T-helper 1 cell treated with Interleukin-12 subunit alpha and Interleukin-12 subunit beta and Interleukin-4 antibody, amounts not matched to agents 30 μg/mL and 1 μg/mL, for 36 hours (primary cell): Measurements from ENCODE around the gene AREG.
"Not testable (repeated sequence)": the region's sequence is repeated elsewhere in the genome, so short reads cannot be mapped to it uniquely, and the experiment has no call there.

ENCODE experiments used
- H3K27ac Mint-ChIP-seq: one replicate; pipeline ENCODE4 v1.8.0; 2021; ENCODE audit warnings: mild to moderate bottlenecking, mixed read lengths
- H3K27me3 Mint-ChIP-seq: one replicate; pipeline ENCODE4 v1.8.0; 2021; ENCODE audit warnings: low read depth, mixed read lengths
- H3K36me3 Mint-ChIP-seq: one replicate; pipeline ENCODE4 v1.8.0; 2021; ENCODE audit warnings: low read depth, mixed read lengths
- H3K4me1 Mint-ChIP-seq: one replicate; pipeline ENCODE4 v1.8.0; 2021; ENCODE audit warnings: low read depth, mixed read lengths
- H3K4me3 Mint-ChIP-seq: one replicate; pipeline ENCODE4 v1.8.0; 2021; ENCODE audit warnings: mild to moderate bottlenecking, moderate library complexity, mixed read lengths
- H3K9me3 Mint-ChIP-seq: one replicate; pipeline ENCODE4 v1.8.0; 2021; ENCODE audit warnings: mixed read lengths

Gene AREG

GRCh38 chr4:74444891-74445642 is at the start of gene AREG:
Gene AREG, plus strand, starts transcription at chr4:74445136. Its CDS starts 210 bp downstream, at chr4:74445346.
- peak within 1 kb of the TSS; percentile 77 for H3K27ac Mint-ChIP-seq
- H3K27me3 Mint-ChIP-seq, result peaks cover 19% of the 10 kb centered on the region
- peaks cover 6% of the 10 kb centered on the region for H3K4me1 Mint-ChIP-seq
- H3K9me3 Mint-ChIP-seq, result peaks cover 2% of the 10 kb centered on the region
- no peaks in the 10 kb centered on the region for H3K36me3 Mint-ChIP-seq
- peak within 1 kb of the TSS; percentile 92 for H3K4me3 Mint-ChIP-seq

GRCh38 chr4:74395633-74396032 is 49.3 kb upstream of the AREG start:
- Mint-ChIP-seq H3K4me1 (peaks cover 11% of the 10 kb centered on the region), H3K36me3 (no peaks in the 10 kb centered on the region), H3K9me3 (no peaks in the 10 kb centered on the region), H3K27me3 (no peaks in the 10 kb centered on the region), H3K4me3 (no peak overlapping the region), H3K27ac (no peak overlapping the region)

GRCh38 chr4:74397748-74398426 is 47.0 kb upstream of the AREG start:
- Mint-ChIP-seq H3K4me1 (peaks cover 11% of the 10 kb centered on the region), H3K36me3 (no peaks in the 10 kb centered on the region), H3K9me3 (no peaks in the 10 kb centered on the region), H3K27me3 (no peaks in the 10 kb centered on the region), H3K4me3 (peak overlapping the region; percentile 96), H3K27ac (peak overlapping the region; percentile 94)

- H3K36me3 Mint-ChIP-seq, result not testable (repeated sequence)
These were observed 45.9 kb upstream of the AREG start for GRCh38 chr4:74398894-74399589.

GRCh38 chr4:74400395-74400794 is 44.5 kb upstream of the AREG start:
- Mint-ChIP-seq H3K36me3 (no peaks in the 10 kb centered on the region), H3K4me3 (no peak overlapping the region), H3K27ac (no peak overlapping the region)

More at GRCh38 chr4:74398894-74399589, 45.9 kb upstream of the AREG start:
- H3K4me1 Mint-ChIP-seq, result peaks cover 11% of the 10 kb centered on the region
- H3K9me3 Mint-ChIP-seq, H3K27ac Mint-ChIP-seq, H3K27me3 Mint-ChIP-seq: not testable (repeated sequence)
- peak overlapping the region; percentile 96 for H3K4me3 Mint-ChIP-seq

GRCh38 chr4:74402692-74403456 is 42.1 kb upstream of the AREG start:
- H3K27ac Mint-ChIP-seq, result no peak overlapping the region

More at GRCh38 chr4:74400395-74400794, 44.5 kb upstream of the AREG start:
- no peaks in the 10 kb centered on the region for H3K9me3 Mint-ChIP-seq
- H3K27me3 Mint-ChIP-seq, result peaks cover 4% of the 10 kb centered on the region
- peaks cover 11% of the 10 kb centered on the region for H3K4me1 Mint-ChIP-seq

GRCh38 chr4:74407891-74408290 is 37.0 kb upstream of the AREG start:
- H3K27me3 Mint-ChIP-seq, result peaks cover 4% of the 10 kb centered on the region
- H3K36me3 Mint-ChIP-seq, result no peaks in the 10 kb centered on the region
- no peaks in the 10 kb centered on the region for H3K9me3 Mint-ChIP-seq

More at GRCh38 chr4:74402692-74403456, 42.1 kb upstream of the AREG start:
- no peaks in the 10 kb centered on the region for H3K36me3 Mint-ChIP-seq
- H3K27me3 Mint-ChIP-seq, result peaks cover 4% of the 10 kb centered on the region
- no peaks in the 10 kb centered on the region for H3K9me3 Mint-ChIP-seq
- peaks cover 6% of the 10 kb centered on the region for H3K4me1 Mint-ChIP-seq
- no peak overlapping the region for H3K4me3 Mint-ChIP-seq

GRCh38 chr4:74408639-74409038 is 36.3 kb upstream of the AREG start:
- Mint-ChIP-seq H3K4me3 (no peak overlapping the region), H3K27me3 (peaks cover 1% of the 10 kb centered on the region), H3K36me3 (no peaks in the 10 kb centered on the region), H3K27ac (no peak overlapping the region), H3K9me3 (no peaks in the 10 kb centered on the region), H3K4me1 (no peaks in the 10 kb centered on the region)

More at GRCh38 chr4:74407891-74408290, 37.0 kb upstream of the AREG start:
- Mint-ChIP-seq H3K27ac (no peak overlapping the region), H3K4me1 (no peaks in the 10 kb centered on the region), H3K4me3 (no peak overlapping the region)

GRCh38 chr4:74410272-74410671 is 34.7 kb upstream of the AREG start:
- Mint-ChIP-seq H3K4me3 (no peak overlapping the region), H3K4me1 (no peaks in the 10 kb centered on the region), H3K27ac (no peak overlapping the region), H3K9me3 (no peaks in the 10 kb centered on the region), H3K27me3 (no peaks in the 10 kb centered on the region), H3K36me3 (no peaks in the 10 kb centered on the region)

- Mint-ChIP-seq H3K4me3 (no peak overlapping the region), H3K9me3 (no peaks in the 10 kb centered on the region), H3K27ac (no peak overlapping the region), H3K4me1 (no peaks in the 10 kb centered on the region), H3K27me3 (no peaks in the 10 kb centered on the region), H3K36me3 (no peaks in the 10 kb centered on the region)
These were observed 32.7 kb upstream of the AREG start for GRCh38 chr4:74412225-74412624.

- no peaks in the 10 kb centered on the region for H3K36me3 Mint-ChIP-seq
- peaks cover 5% of the 10 kb centered on the region for H3K27me3 Mint-ChIP-seq
- H3K9me3 Mint-ChIP-seq, result no peaks in the 10 kb centered on the region
- no peaks in the 10 kb centered on the region for H3K4me1 Mint-ChIP-seq
- no peak overlapping the region for H3K4me3 Mint-ChIP-seq
- no peak overlapping the region for H3K27ac Mint-ChIP-seq
These were observed 31.7 kb upstream of the AREG start for GRCh38 chr4:74413265-74413664.

- Mint-ChIP-seq H3K4me3 (no peak overlapping the region), H3K36me3 (no peaks in the 10 kb centered on the region), H3K4me1 (no peaks in the 10 kb centered on the region), H3K27ac (no peak overlapping the region), H3K9me3 (no peaks in the 10 kb centered on the region), H3K27me3 (peaks cover 7% of the 10 kb centered on the region)
These were observed 30.7 kb upstream of the AREG start for GRCh38 chr4:74414149-74414809.

GRCh38 chr4:74415602-74416300 is 29.2 kb upstream of the AREG start:
- Mint-ChIP-seq H3K4me3 (no peak overlapping the region), H3K27ac (no peak overlapping the region), H3K9me3 (no peaks in the 10 kb centered on the region), H3K4me1 (no peaks in the 10 kb centered on the region), H3K27me3 (peaks cover 7% of the 10 kb centered on the region), H3K36me3 (no peaks in the 10 kb centered on the region)
